ENCODE measurements around the gene OR2T1. TPM values are rescaled to one million over a fixed set of nuclear protein-coding genes. Genes with fewer than 3 reads are reported as not detected.

The OR2T1 gene
- total RNA-seq, 1 donor from 2014 or later: not detected

DNA sequence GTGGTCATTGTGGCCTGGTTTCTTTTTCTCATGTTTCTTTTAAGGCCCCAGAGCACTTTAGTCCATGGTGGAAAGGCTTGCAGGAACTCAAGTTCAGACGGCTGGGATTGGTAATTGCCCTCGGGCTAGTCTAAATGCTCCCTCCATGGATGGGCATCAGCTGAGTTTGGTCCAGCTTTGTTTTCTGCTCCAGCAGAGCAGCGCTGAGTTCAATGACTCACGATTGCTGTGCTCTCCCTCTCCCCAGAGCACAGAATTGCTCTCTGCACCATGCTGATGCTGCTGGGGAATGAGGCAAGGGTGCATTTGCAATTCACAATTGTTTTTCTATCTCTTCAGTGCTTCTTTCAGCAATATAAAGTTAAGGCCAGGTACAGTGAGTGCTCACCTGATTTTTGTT, 29.1 kb upstream of the OR2T1 start:
- no peak overlapping the region for H3K27ac ChIP-seq
- no peaks in the 10 kb centered on the region for H3K9me3 ChIP-seq
- ATAC-seq (no peak), DNase-seq (no peak)
- no peak overlapping the region for H3K4me3 ChIP-seq
- no peaks in the 10 kb centered on the region for H3K4me1 ChIP-seq
- H3K36me3 ChIP-seq: no peaks in the 10 kb centered on the region
- TF ChIP-seq, protein P1, sequence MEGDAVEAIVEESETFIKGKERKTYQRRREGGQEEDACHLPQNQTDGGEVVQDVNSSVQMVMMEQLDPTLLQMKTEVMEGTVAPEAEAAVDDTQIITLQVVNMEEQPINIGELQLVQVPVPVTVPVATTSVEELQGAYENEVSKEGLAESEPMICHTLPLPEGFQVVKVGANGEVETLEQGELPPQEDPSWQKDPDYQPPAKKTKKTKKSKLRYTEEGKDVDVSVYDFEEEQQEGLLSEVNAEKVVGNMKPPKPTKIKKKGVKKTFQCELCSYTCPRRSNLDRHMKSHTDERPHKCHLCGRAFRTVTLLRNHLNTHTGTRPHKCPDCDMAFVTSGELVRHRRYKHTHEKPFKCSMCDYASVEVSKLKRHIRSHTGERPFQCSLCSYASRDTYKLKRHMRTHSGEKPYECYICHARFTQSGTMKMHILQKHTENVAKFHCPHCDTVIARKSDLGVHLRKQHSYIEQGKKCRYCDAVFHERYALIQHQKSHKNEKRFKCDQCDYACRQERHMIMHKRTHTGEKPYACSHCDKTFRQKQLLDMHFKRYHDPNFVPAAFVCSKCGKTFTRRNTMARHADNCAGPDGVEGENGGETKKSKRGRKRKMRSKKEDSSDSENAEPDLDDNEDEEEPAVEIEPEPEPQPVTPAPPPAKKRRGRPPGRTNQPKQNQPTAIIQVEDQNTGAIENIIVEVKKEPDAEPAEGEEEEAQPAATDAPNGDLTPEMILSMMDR (IDR thresholded peaks at IDR 0.05): no peak
- H3K27me3 ChIP-seq: no peaks in the 10 kb centered on the region
- intact Hi-C loops (cut with DNase I): no loop called here

DNA sequence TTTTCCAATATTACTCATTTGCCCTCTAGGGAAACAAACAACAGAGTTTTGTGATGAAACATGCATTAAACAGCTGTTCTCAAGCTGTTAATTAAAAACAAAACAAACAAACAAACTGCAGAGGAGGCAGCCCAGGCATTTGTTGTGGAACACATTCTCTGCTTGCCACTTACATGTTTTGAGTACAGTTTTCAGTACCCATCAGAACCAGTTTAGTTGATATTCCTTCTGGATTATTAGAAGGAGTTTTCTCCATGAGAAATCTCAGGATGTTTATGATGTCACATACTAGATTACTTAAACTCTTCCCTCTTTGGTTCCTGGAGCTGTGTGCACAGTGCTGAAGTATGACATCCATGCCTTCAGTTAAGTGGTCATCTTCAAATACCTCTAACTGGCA, 27.4 kb upstream of the OR2T1 start, which contains the start of gene OR2T6:
Gene OR2T6, plus strand, starts transcription at position 301 of the 400 bp plus-strand sequence. CDS start 11,863 bp downstream, outside the sequence.
- ATAC-seq (no peak), DNase-seq (no peak)
- Histone ChIP-seq H3K4me3 (no peak within 1 kb of the TSS), H3K27ac (no peak within 1 kb of the TSS), H3K27me3 (no peaks in the 10 kb centered on the region), H3K36me3 (no peaks in the 10 kb centered on the region), H3K9me3 (no peaks in the 10 kb centered on the region), H3K4me1 (no peaks in the 10 kb centered on the region)
- TF ChIP-seq, protein P1 (IDR thresholded peaks at IDR 0.05): no peak
- intact Hi-C loops (cut with DNase I): no loop called here

DNA sequence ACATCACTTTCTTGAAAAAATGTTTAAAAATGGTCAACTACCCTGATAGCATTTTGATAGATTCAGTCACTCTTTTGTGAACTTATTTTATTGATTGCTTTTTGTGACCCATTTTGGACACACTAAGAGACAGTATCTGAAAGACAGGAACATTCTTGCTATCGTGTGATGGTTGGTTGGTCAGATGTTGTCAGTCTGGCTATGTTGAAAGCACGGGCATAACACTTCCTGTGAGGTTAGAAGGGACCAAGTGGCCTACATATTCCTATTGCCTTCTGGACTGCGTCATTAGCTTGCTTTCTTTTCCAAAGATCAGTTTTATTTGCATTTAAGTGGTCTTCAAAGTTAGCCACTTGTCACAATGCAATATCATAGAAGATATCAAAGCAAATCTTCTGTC, 25.9 kb upstream of the OR2T1 start:
- DNase-seq (no peak), ATAC-seq (no peak)
- TF ChIP-seq, protein P1 (IDR thresholded peaks at IDR 0.05): no peak
- no peaks in the 10 kb centered on the region for H3K4me1 ChIP-seq
- H3K4me3 ChIP-seq: no peak overlapping the region
- H3K9me3 ChIP-seq: no peaks in the 10 kb centered on the region
- intact Hi-C loops (cut with DNase I): no loop called here
- no peak overlapping the region for H3K27ac ChIP-seq
- no peaks in the 10 kb centered on the region for H3K36me3 ChIP-seq
- H3K27me3 ChIP-seq: no peaks in the 10 kb centered on the region

DNA sequence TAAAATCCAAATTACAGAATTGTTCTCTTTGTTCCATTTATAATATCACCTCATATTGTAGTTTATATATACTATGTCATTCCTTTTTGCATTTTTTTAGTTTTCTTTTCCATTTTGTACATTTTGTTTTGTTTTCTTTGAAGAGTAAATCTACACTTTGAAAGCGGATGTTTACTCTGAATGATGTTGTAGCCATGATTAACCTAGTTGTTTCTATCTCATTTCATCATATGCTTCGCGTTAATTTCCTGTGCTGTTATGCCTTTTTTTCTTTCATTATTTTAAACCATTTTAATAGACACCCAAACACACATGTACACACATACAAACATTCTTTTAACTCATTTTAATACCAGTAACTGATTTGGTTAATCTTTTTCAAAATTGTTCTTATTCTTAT, 22.0 kb upstream of the OR2T1 start:
- Histone ChIP-seq H3K4me3 (no peak overlapping the region), H3K27ac (no peak overlapping the region), H3K36me3 (no peaks in the 10 kb centered on the region), H3K9me3 (no peaks in the 10 kb centered on the region), H3K4me1 (no peaks in the 10 kb centered on the region), H3K27me3 (no peaks in the 10 kb centered on the region)
- intact Hi-C loops (cut with DNase I): no loop called here
- ATAC-seq (no peak), DNase-seq (no peak)
- TF ChIP-seq, protein P1 (IDR thresholded peaks at IDR 0.05): no peak

DNA sequence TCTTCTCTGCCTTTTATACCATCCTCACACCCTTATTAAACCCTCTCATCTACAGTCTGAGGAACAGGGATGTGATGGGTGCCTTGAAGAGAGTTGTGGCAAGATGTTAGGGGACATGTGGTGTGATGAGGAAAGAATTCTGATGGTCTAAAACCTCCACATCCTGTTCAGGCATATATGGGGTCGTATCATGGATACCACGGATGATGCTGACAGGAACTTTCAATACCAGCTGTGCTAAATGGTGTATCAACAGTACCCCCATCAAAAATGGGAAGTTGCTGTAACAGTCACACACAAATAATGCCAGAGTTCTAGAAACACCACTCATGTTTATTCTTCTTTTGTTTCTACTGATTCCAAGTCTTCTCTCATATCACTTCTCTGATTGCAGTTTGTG, 14.4 kb upstream of the OR2T1 start:
- intact Hi-C loops (cut with DNase I): no loop called here
- Histone ChIP-seq H3K27me3 (no peaks in the 10 kb centered on the region), H3K27ac (no peak overlapping the region), H3K4me3 (no peak overlapping the region), H3K4me1 (no peaks in the 10 kb centered on the region), H3K36me3 (no peaks in the 10 kb centered on the region), H3K9me3 (no peaks in the 10 kb centered on the region)
- no peak for DNase-seq
- no peak for ATAC-seq
- TF ChIP-seq, protein P1 (IDR thresholded peaks at IDR 0.05): no peak

DNA sequence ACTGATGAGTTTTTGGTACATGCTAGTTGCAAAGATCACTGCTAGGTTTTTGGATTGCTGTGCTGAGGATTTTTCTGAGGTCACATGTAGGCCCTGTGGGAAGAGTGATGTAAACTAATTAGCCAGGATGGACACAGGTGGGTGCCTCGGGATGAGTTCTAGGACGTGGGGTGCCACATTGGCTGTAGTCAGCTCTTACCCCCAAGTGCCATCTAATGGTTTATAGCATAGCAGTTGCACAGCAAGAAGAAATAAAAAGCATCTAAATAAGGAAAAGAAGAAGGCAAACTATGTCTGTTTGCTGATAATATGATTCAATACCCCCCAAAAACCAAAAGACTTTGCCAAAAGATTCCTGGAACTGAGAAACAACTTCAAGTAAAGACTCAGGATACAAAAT, 9.8 kb upstream of the OR2T1 start:
- Histone ChIP-seq H3K9me3 (no peaks in the 10 kb centered on the region), H3K27ac (no peak overlapping the region), H3K27me3 (no peaks in the 10 kb centered on the region), H3K36me3 (no peaks in the 10 kb centered on the region), H3K4me1 (no peaks in the 10 kb centered on the region), H3K4me3 (no peak overlapping the region)
- DNase-seq: no peak
- intact Hi-C loops (cut with DNase I): no loop called here
- TF ChIP-seq, protein P1 (IDR thresholded peaks at IDR 0.05): no peak
- ATAC-seq: no peak

All from upper lobe of right lung (tissue), 1 donor.